AG04449 (cell line): ENCODE results near the gene CCDC85C.

Source experiments
- CTCF ChIA-PET: fragments of 350-600 bp; formaldehyde crosslinking; extraction: SDS; loops from one replicate; lab custom pipeline; 2021; ENCODE audit warnings: antibody characterized with exemption; lab: Yijun Ruan, JAX
- POLR2A ChIA-PET: fragments of 400-600, 350-600 bp; formaldehyde crosslinking; extraction: SDS; loops from one replicate; lab custom pipeline; 2020; ENCODE audit warnings: antibody characterized with exemption, inconsistent platforms; lab: Yijun Ruan, JAX
- DNase-seq: peaks from one replicate; pipeline ENCODE4 v3.0.0-alpha.2; 2010; ENCODE audit warnings: low read depth, low spot score
- H3K4me3 ChIP-seq: 2 replicates; pipeline ENCODE4 v1.5.1; 2011; ENCODE audit warnings: low read depth, mild to moderate bottlenecking, control low read depth, low read length
- TF ChIP-seq, protein P1 (sequence below): IDR thresholded peaks from one replicate; pipeline ENCODE4 v1.5.1; 2011; ENCODE audit warnings: mild to moderate bottlenecking, moderate library complexity, low read length, control low read depth, inconsistent platforms; ENCODE audit not compliant: insufficient read depth; ENCODE audit errors: missing control alignments

CCDC85C gene

DNA sequence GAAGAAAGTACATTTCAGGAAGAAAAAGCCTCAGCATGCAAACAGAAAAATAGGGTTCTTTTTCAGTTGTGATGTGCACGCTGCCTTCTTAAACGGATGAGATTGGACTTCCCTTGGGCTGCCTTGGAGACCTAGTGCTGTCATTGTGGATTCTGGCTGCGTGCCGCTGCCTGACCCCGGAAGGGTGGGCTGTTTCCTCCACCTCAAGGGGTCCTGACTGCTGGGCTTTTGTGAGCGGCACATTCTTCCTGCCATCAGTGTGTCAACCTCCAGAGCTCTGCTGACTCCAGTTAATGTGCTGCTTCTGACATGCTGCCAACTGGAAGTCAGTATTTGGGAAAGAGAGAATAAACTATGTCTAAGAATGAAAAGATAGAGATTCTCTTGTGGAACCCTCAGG is 97.7 kb downstream of the CCDC85C start:
- POLR2A ChIA-PET = no interaction called here

DNA sequence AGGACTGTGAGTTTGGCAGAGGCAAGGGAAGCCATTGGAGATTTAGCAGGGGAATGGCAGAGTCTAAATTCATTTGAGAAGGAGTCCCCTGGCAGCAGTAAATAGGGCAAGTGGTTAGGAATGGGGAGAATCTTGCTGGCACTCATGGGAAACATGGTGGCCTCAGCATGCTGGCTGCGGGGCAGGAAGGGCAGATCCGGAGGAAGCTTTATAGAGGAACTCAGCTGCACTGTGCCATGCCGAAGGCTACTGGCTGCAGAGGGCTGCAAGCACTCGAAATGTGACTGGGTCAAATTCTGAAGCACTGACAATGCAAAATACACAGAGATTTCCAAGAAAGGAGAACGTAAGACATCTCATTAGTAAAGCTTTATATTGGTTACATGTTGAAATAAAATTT is 98.9 kb downstream of the CCDC85C start:
- POLR2A ChIA-PET = no interaction called here
- CTCF ChIA-PET = interaction anchor here (1.5 kb wide), 1 partner anchor 123 kb away, joined by 4 read pairs; no protein-coding TSS in a partner anchor
- TF ChIP-seq, protein P1, sequence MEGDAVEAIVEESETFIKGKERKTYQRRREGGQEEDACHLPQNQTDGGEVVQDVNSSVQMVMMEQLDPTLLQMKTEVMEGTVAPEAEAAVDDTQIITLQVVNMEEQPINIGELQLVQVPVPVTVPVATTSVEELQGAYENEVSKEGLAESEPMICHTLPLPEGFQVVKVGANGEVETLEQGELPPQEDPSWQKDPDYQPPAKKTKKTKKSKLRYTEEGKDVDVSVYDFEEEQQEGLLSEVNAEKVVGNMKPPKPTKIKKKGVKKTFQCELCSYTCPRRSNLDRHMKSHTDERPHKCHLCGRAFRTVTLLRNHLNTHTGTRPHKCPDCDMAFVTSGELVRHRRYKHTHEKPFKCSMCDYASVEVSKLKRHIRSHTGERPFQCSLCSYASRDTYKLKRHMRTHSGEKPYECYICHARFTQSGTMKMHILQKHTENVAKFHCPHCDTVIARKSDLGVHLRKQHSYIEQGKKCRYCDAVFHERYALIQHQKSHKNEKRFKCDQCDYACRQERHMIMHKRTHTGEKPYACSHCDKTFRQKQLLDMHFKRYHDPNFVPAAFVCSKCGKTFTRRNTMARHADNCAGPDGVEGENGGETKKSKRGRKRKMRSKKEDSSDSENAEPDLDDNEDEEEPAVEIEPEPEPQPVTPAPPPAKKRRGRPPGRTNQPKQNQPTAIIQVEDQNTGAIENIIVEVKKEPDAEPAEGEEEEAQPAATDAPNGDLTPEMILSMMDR = no peak
- H3K4me3 ChIP-seq = no peak overlapping the region
- no peak for DNase-seq

More for the DNA sequence above, 97.7 kb downstream of the CCDC85C start:
- TF ChIP-seq, protein P1 = no peak
- DNase-seq = no peak
- CTCF ChIA-PET = interaction anchor here (1.6 kb wide), 1 partner anchor 11 kb away, joined by 3 read pairs; no protein-coding TSS in a partner anchor
- no peak overlapping the region for H3K4me3 ChIP-seq

DNA sequence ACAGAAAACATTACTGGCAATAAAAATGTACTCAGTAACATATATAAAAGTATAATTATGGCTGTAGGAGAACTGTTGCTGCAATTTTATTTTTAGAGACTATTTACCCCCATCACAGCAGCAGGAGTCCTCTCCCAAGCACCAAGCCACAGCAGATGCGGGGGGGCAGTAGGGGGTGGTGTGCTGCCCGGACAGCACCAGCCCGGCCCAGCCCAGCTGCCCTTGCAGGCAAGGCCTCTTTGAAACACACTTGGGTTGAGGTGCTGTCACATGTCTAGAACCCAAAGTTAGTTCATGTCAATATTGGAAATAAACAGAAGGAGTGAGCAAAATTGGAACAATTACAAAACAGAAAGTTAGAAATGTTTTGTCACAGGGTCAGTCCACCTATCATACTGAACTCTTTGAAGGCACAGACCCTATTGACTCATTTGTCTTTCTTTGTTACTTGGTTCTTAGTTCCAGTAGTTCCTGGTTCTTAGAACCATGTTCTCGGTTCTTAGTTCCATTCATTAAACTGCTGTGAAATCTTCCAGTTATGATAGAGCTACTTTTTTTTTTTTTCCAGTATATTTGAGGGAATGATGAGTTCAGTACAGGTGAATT is 100.1 kb downstream of the CCDC85C start:
- H3K4me3 ChIP-seq = no peak overlapping the region
- TF ChIP-seq, protein P1 = no peak
- ChIA-PET CTCF (interaction anchor here (0.7 to 1.5 kb wide), 4 partner anchors 12 to 124 kb away, joined by 3 to 4 read pairs (median 3); no protein-coding TSS in a partner anchor), POLR2A (no interaction called here)
- DNase-seq = no peak

DNA sequence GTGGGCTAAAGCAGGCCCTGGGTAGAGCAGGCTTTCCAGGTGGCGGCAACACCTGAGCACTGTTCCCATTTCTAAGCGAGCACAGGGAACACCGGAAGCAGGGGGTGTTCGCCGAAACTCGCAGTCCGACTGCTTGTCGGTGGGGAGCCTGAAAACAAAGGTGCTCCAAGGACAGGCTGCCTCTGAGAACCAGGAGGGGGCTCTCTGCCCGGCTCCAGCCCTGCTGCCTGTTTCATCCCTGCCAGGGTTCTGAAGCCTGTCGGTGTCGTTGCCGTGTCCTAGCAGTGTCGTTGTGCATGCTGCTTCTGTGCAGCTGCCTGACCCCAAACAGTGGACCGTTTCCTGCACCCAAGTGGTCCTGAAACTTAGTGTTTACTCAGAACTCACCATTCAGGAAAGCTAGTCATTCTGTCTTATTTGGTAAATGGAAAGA is 101.0 kb downstream of the CCDC85C start:
- POLR2A ChIA-PET = no interaction called here
- CTCF ChIA-PET = interaction anchor here (1.1 to 1.2 kb wide), 2 partner anchors 15 to 87 kb away, joined by 3 read pairs; no protein-coding TSS in a partner anchor
- no peak for DNase-seq
- TF ChIP-seq, protein P1 = no peak
- H3K4me3 ChIP-seq = no peak overlapping the region

DNA sequence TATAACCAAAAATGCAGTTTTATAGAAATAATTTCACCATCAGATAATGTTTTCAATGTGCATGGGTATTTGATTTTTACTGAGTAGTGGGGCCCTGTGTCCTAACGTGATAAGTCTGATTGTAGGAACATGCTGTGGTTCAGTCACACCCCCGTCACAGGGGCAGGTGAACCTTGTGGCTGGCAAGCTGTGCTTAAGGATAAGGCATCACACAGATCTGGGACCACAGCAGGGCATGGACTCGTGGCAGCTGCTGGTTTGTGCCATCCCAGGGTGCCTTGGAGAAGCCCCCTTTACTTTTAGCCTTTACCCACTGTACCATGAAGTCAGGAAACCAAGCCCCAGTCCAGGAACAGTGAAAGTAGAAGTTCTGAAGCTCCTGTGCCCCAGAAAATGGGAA is 106.1 kb downstream of the CCDC85C start:
- TF ChIP-seq, protein P1 = no peak
- no peak overlapping the region for H3K4me3 ChIP-seq
- ChIA-PET CTCF (no interaction called here), POLR2A (no interaction called here)
- no peak for DNase-seq

DNA sequence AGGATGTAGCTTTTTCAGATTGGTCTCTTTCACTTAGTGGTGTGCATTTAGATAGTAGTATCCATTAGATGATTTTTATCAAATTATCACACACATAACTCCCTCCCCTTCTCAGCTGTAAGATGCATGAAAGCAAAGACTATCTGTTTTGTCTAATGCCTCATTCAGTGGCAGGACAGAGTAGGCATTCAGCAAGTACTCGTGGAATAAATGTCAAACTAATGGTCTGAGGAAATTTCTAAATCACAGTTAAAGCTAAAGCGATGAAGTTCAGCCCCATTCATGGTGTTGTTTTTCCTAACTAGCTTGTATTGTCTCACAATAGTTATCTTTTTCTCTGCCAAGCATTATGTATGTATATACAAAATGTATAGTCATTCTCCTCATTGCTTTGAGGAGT is 106.7 kb downstream of the CCDC85C start:
- TF ChIP-seq, protein P1 = no peak
- DNase-seq = no peak
- ChIA-PET POLR2A (no interaction called here), CTCF (no interaction called here)
- H3K4me3 ChIP-seq = no peak overlapping the region
